HCT116 (cell line): ENCODE data around the gene GARNL3.

Source experiments
- CTCF ChIP-seq, 3 experiments: fragments of 200-600 bp in 1 of 3; sonication (generic) in 1 of 3; IDR thresholded peaks in 2 of 3; conservative IDR thresholded peaks in 1 of 3; 2 replicates each; pipeline ENCODE4 v1.5.1; 2012 to 2017; ENCODE audit warnings: low read depth in 2 of 3, low read length in 2 of 3, antibody characterized with exemption in 1 of 3, borderline replicate concordance in 1 of 3, control low read depth in 1 of 3, mild to moderate bottlenecking in 1 of 3, mixed read lengths in 1 of 3, mixed run types in 1 of 3, moderate library complexity in 1 of 3; ENCODE audit not compliant: insufficient read depth in 1 of 3
- EGR1 ChIP-seq: IDR thresholded peaks from 2 replicates; pipeline ENCODE4 v1.6.1; 2012; ENCODE audit warnings: low read depth
- MAX ChIP-seq: IDR thresholded peaks from 2 replicates; pipeline ENCODE4 v1.6.1; 2012
- POLR2A ChIP-seq: IDR thresholded peaks from 2 replicates; pipeline ENCODE4 v1.7.0; 2011; ENCODE audit warnings: borderline replicate concordance; ENCODE audit not compliant: insufficient read depth, insufficient read length; ENCODE audit errors: extremely low read depth
- POLR2AphosphoS5 ChIP-seq: IDR thresholded peaks from 2 replicates; pipeline ENCODE4 v1.6.1; 2011; ENCODE audit warnings: mild to moderate bottlenecking, low read depth, low read length, moderate library complexity
- SRF ChIP-seq: IDR thresholded peaks from 2 replicates; pipeline ENCODE4 v1.6.1; 2012; ENCODE audit warnings: low read depth
- YY1 ChIP-seq: IDR thresholded peaks from 2 replicates; pipeline ENCODE4 v1.6.1; 2011; ENCODE audit warnings: low read length, low read depth, moderate library complexity, mild to moderate bottlenecking; ENCODE audit not compliant: insufficient replicate concordance; ENCODE audit errors: extremely low read depth

- TF ChIP-seq EGR1 (no peak), CTCF (IDR thresholded peaks at IDR 0.05 in 2 of 3, conservative IDR thresholded peaks at IDR 0.05 in 1 of 3; ENCODE audit: borderline replicate concordance in 1 of 3, insufficient read depth in 1 of 3, low read depth in 2 of 3, low read length in 2 of 3) (no peak), POLR2A (no peak), YY1 (no peak), MAX (no peak), POLR2AphosphoS5 (no peak), SRF (no peak)
These were observed 30.6 kb upstream of the GARNL3 start for GRCh38 chr9:127233989-127234388.
